ENCODE data around the gene RNF149.

The RNF149 gene

GRCh38 chr2:101231937-101232730, 76.4 kb downstream of the RNF149 start:
- ATAC-seq: no peak
- TF ChIP-seq TOX (CRISPR knock-in tag; IDR thresholded peaks at IDR 0.05; ENCODE audit: borderline replicate concordance): no peak
- no peak for TF ChIP-seq ISL1 (CRISPR knock-in tag; IDR thresholded peaks at IDR 0.05)
- no peak for TF ChIP-seq ESRRG (CRISPR knock-in tag; IDR thresholded peaks at IDR 0.05)
- no peak for TF ChIP-seq ZNF70 (CRISPR knock-in tag; IDR thresholded peaks at IDR 0.05)
- TF ChIP-seq SNAI2 (CRISPR knock-in tag; IDR thresholded peaks at IDR 0.05): no peak
- no peak for TF ChIP-seq PPARA (CRISPR knock-in tag; IDR thresholded peaks at IDR 0.05; ENCODE audit: borderline replicate concordance)

- no peak for ATAC-seq
- no peak for TF ChIP-seq POU6F1 (CRISPR knock-in tag; IDR thresholded peaks at IDR 0.05; ENCODE audit: borderline replicate concordance, low read depth)
Measured at GRCh38 chr2:101231240-101231639, 77.3 kb downstream of the RNF149 start.

GRCh38 chr2:101230541-101231001, 77.9 kb downstream of the RNF149 start:
- TF ChIP-seq TOX (CRISPR knock-in tag; IDR thresholded peaks at IDR 0.05; ENCODE audit: borderline replicate concordance) (no peak), BACH2 (CRISPR knock-in tag; IDR thresholded peaks at IDR 0.05; ENCODE audit: borderline replicate concordance) (no peak), ZNF565 (CRISPR knock-in tag; conservative IDR thresholded peaks at IDR 0.05; ENCODE audit: low read depth) (no peak), RARB (CRISPR knock-in tag; IDR thresholded peaks at IDR 0.05) (no peak), ARNTL (CRISPR knock-in tag; IDR thresholded peaks at IDR 0.05; ENCODE audit: borderline replicate concordance, low read depth) (no peak), ISL1 (CRISPR knock-in tag; IDR thresholded peaks at IDR 0.05) (no peak), CREB5 (CRISPR knock-in tag; IDR thresholded peaks at IDR 0.05; ENCODE audit: low read depth) (no peak), OSR1 (CRISPR knock-in tag; IDR thresholded peaks at IDR 0.05) (no peak), ZNF8 (CRISPR knock-in tag; IDR thresholded peaks at IDR 0.05) (no peak), SNAI2 (CRISPR knock-in tag; IDR thresholded peaks at IDR 0.05) (no peak), ESRRG (CRISPR knock-in tag; IDR thresholded peaks at IDR 0.05) (no peak), POU6F1 (CRISPR knock-in tag; IDR thresholded peaks at IDR 0.05; ENCODE audit: borderline replicate concordance, low read depth) (no peak), ZFP30 (CRISPR knock-in tag; IDR thresholded peaks at IDR 0.05) (no peak), ZFP3 (CRISPR knock-in tag; IDR thresholded peaks at IDR 0.05) (no peak), CSDC2 (CRISPR knock-in tag; IDR thresholded peaks at IDR 0.05) (no peak), PPARA (CRISPR knock-in tag; IDR thresholded peaks at IDR 0.05; ENCODE audit: borderline replicate concordance) (no peak)
- no peak for ATAC-seq
